Raji (cell line): ENCODE data around the gene NTM.

Source experiments
- POLR2A ChIP-seq: IDR thresholded peaks from 2 replicates; pipeline ENCODE4 v1.6.1; 2011; ENCODE audit warnings: low read depth, low read length, control low read depth; ENCODE audit not compliant: insufficient read depth

Gene NTM

DNA sequence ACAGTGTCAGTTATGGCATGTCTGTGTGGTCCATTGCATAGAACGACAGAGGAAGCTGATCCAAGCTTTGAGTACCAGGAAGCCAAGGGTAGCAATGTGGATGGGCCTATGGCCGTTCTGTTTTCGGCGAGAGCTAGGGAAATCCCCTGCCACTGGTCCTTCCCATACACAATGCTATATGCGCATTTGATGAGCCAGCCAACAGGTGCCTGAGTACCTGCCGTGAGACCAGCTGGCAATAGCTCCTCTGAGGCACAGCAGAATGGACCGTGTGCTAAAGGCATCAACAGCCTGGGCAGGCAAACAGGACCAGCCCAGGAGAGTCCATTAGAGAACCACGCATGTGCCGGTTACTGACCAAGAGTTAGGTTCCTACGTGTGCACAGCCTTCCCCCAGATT, 753.0 kb downstream of the NTM start:
- no peak for TF ChIP-seq POLR2A

DNA sequence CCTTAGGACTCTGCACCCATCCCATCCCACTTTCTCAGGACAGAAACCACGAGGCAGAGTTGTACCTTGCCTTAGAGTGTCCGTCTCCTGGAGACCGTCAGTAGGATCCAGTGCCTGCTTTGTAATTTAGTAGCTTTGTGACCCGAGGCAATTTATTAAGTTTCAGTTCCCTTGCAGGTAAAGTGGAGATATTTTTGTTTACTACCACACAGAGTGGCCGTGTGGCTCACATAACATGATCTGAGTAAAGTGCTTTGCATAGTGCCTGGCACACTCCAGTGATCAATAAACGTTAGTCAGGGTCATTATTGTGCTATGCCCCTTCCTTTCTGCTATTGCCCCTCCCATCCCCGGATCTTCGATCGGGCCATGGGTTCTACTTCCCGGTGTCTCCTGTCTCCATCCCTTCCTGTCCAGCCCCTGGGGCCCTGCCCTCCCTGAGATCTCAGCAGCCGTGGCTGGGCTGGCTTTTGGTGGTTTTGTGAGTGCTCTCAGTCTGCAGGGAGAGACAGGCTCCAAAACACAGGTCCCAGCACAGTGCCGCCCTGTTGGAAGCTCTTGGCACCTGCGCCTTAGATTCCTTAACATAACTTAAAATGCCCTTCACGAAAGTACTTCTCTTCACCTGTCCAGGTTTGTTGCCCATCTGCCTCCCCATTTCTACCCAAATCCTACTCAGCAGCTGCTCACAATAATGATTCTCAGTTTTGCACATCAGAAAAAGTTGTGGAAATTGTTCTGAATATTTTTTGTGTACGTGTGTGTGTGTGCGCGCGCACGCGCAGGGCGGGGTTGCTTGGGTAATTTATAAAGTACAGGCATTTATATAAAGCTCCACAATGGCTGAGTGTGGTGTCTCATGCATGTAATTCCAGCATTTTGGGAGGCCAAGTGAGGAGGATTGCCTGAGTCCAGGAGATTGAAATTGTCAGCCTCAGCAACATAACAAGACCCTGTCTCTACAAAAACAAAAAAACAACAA, 753.7 kb downstream of the NTM start:
- no peak for TF ChIP-seq POLR2A

DNA sequence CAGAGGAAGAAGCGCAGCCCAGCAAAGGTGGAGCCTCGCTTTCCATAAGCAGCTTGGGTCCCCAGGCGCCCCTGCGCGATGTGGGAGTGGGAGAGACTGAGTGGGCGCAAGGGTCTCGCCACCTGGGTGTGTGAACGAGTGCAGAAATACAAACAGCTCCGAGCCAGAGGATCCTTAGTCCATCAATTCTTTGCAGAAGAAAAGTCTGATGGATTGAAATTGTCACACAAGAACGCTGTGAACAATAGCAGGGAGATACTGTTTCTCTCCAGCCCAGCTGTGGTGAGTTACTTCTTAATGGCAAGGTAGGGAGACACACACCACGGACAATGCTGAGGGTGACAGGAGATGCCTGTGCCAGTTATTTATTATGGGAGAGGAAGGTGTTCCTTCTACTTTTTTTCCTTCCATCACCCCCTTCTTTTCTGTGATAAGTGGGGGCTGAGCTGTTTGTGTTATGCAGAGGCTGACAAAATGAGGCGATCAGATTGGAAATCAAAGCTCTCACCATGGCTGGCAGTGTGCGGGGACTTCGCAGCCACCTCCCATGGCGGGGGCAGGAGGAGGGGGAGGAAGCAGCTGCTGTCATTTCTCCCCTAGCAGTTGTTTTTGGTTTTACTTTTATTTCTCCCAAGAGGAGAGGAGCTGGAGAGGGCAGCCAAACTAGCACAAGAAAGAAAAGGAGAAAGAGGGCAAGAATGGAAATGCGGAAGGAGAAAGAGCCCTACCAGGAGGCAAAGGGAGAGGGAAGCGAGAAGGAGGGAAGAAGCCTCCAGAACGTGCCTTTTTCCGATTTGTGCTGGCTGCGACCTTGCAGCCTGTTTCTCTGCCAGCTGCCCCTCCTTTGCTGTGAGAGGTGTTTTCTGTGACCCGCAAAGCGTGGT, 755.8 kb downstream of the NTM start:
- TF ChIP-seq POLR2A, result no peak

DNA sequence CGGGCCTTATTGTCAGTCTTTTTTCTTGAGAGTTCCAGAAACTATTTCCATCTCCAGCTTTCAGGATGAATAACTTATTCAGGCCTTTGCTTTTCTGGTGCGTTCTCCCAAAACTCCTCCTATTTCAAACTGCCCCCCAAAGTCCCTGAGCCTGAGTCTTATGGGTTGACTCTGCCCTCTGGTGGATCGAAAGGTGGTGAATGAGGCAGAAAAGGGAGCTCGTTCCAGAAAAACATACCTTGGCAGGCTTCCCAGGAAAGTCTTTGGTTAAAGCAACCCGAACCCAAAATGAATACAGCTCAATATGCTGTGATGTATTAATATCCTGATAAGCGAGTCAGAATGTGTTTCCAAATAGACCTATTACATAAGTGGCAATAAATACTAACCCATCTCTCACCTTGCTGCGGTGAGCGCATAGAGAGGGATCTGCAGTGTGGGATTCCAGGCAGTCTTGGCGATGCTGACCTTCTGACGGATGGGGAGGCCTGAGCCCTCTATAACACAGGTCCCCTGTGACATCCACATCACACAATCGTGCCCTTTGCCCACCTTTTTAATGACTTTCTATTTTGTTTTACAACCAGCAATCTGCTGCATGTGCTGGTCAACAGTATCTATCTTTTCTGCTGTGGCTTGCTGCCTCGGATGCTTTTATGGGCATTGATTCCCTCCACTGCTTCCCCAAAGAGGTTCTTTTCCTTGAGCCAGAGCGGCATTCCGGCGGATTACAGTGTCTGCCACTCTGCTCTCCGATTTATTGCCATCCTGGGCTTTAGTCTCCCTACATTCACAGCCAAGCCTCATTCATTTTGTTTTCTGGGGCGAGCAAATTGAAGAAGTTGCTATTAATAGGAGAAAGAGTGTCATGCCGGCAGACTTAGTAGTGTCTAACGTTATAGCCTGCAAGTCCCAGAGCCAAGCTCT, 756.8 kb downstream of the NTM start:
- no peak for TF ChIP-seq POLR2A

DNA sequence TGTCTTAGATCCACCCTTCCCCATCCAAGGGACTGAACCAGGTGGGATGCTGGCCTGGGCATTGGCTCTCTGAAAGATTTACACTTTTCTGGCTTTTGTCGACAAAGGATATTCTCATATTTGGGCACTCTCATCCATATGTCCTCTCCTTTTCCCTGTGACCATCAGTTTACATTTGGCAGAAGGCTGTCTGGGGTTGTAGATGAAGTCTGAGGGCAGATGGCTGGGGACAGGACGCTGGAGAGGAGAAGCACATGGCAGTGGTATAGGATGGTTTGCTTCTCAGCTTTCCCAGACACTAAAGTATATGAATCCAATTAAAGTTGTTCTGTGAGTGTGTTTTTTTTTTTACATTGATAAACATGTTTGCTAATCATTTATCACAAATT, 757.5 kb downstream of the NTM start:
- no peak for TF ChIP-seq POLR2A

DNA sequence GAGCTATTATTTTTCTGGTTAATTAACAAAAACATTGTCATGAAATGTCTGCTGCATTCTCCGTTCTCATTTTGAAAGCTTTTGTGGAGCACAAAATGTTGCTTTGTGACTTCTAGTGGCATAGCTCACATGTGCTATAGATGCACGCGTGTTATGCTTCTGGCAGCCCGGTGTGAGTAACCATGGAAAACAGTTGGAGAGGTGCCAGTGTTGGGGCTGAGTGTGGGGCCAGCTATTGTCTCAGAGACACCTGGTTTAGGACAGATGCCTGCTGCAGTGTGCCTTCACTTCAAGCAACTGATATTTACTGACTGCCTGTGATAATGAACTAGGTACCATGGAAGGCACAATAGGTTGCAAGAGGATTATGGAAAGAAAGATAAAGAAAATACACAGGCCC, 760.6 kb downstream of the NTM start:
- TF ChIP-seq POLR2A, result no peak

DNA sequence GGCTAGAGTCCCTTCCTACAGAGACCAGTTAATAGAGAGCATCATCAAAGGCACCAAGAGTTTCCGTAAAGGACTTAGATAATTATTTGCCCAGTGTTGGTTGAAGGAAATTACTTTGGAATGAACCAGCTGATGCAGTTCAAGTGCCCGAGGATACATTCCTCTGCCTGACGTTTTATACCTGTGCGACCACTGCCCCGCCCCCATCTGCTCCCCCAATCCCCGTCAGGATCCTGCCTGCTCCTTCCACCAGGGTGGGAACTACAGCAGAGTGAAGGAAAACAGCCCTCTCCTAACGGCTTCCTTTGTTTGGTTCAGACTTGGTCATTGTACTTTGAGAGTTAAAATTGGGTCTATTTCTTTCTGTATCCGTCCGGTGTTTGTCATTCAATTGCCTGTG, 761.5 kb downstream of the NTM start:
- no peak for TF ChIP-seq POLR2A

DNA sequence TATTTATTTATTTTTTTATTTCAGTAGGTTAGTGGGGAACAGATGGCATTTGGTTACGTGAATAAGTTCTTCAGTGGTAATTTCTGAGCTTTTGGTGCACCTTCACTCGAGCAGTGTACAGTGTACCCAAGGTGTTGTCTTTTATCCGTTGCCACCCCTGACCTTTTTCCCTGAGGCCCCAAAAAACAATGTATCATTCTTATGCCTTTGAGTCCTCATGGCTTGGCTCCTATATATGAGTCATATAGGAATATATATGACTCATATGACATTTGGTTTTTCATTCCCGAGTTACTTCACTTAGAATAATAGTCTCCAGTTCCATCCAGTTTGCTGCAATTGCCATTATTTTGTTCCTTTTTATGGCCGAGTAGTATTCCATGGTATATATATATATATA, 763.9 kb downstream of the NTM start:
- TF ChIP-seq POLR2A, result no peak

DNA sequence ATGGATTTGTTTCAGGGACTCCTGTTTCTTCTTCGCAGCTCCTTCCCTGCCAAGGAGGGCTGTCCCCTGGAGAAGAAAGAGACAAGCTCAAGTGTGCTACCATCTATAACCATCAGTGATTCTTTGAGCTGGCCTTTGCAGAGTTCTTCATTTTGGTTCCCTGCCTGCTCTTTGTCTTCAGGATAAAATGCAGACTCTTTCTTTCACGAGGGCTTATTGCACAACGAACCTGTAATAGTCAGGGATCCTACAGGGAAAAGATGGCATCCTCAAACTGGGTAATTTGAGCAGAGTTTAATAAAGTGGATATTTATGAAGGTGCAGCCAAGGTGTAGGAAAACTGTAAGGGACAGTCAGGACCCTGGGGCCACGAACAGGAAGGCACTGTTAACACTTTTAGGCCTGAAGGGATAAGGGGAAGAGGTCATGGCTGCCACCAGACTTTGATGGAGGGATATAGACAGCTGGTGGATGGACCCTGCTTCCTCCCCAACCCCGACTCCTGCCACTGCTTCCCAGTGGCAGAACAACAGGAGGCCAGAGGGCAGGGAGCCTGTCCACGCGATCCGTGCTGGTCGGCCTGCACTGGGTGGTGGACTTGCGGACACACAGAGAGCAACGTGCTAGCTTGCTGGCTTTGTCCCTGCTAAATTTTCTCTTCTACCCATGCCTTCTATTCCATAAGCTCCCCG, 767.0 kb downstream of the NTM start:
- TF ChIP-seq POLR2A, result no peak

DNA sequence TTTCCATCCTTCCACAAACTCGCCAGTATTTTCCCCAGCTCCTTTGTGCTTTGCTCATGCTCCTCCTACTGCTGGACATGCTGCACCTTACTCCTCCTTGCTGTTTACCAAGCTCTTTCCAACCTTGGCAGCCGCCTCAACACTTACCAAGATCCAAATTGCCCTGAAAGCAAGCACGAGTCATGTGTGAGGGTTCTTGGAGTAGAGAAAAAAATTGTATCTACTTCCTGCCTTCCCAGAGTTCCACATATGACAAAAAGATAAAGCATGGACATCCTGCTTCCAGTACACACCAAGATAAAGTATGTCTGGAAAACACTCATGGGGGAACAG, 767.5 kb downstream of the NTM start:
- no peak for TF ChIP-seq POLR2A

DNA sequence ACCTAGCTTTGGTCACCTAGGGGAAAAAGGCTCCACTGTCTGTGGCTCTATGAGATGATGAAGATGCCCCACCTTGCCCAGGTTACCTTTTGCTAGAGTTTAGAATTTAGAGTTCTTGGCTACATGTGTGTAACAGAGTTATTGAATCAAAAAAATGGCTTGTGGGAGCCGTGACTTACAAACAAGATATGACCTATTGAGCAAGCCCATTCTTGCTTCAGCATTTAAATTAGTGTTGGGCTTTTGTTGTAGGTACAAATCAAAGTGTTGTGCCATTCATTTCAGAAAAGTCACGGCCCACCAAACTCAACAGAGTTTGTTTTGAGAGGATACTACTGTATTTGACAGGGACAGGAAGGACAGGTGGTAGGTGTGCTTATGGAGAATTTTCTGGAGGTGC, 768.8 kb downstream of the NTM start:
- TF ChIP-seq POLR2A, result no peak

DNA sequence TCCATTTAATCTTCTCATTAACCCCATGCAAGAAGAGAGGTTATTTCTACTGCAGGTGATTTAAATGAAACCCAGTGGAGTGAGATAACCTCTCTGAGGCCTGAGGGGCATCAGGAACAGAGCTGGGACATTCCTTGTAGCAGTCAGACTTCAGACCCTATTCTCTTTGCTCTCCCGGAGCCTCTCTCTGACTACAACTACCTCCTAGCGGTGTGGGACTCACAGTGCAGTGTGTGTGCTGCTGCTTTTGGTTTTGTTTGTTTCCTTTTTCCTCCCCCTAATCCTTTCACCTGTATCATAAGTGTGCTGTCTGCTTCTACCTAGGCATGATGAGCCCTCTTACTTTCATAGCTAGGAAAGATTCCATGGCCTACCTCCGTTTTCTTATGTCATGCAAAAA, 769.6 kb downstream of the NTM start:
- TF ChIP-seq POLR2A, result no peak

DNA sequence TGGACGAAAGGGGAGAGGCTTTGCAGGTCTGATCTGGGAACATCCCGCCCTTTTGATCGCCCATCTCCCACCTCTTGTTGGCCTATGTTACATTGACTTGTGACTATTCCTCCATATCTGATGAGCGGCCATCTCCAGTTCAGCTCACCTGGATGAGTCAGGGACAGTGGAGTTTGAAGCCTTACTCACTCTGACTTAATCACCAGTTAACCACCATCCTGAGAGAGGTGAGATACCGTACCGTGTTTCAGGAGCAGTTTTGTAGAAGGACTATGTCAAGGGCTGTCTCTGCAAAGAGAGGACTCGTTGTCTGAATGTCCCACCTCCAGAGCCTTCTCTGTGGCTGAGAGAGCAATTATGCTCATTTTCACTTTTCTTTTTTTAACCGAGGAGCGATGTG, 771.7 kb downstream of the NTM start:
- TF ChIP-seq POLR2A, result no peak

DNA sequence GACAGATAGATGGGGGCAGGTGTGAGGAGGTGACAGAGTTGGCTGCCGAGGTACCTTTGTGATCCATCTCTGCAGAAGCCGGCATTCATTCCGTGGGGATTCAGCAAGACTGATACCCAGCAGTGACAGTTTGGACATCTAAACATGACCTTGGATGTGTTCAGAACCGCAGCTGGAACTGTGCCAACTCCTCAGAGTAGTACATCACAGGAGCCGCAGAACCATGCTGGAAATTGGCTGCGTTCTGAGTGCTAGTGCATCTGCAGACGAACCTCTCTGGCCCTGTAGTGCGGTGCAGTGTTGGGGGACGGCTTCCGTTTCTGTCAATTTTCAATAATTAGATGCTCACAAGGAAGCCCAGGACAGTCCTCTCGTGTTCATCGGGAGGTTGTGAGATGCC, 772.1 kb downstream of the NTM start:
- TF ChIP-seq POLR2A, result no peak
